ENCODE data around the gene EXOC6B. TPM values are rescaled to one million over a fixed set of nuclear protein-coding genes. Genes with fewer than 3 reads are reported as not detected.

The EXOC6B gene
- total RNA-seq, 1 donor from 2014 or later: 40.0 TPM

GRCh38 chr2:72148837-72149555 lies 676.8 kb downstream of the EXOC6B start:
- DNase-seq (ENCODE audit: low spot score): peak; percentile 48

- no peak for DNase-seq (ENCODE audit: low spot score)
Observed at GRCh38 chr2:72148003-72148836, 677.6 kb downstream of the EXOC6B start.

- no peak for DNase-seq (ENCODE audit: low spot score)
Observed at GRCh38 chr2:72147303-72147971, 678.4 kb downstream of the EXOC6B start, which contains the start of gene CYP26B1. Gene CYP26B1, minus strand, starts transcription at chr2:72147862. Its CDS starts 28 bp downstream, at chr2:72147834.

GRCh38 chr2:72146347-72147302 lies 679.2 kb downstream of the EXOC6B start:
- DNase-seq (ENCODE audit: low spot score): no peak

GRCh38 chr2:72145658-72146329 lies 680.0 kb downstream of the EXOC6B start:
- no peak for DNase-seq (ENCODE audit: low spot score)

- DNase-seq (ENCODE audit: low spot score): no peak
Observed at GRCh38 chr2:72145289-72145657, 680.6 kb downstream of the EXOC6B start.

GRCh38 chr2:72144632-72145288 lies 681.1 kb downstream of the EXOC6B start:
- no peak for DNase-seq (ENCODE audit: low spot score)

GRCh38 chr2:72144274-72144631 lies 681.6 kb downstream of the EXOC6B start:
- DNase-seq (ENCODE audit: low spot score): no peak

- DNase-seq (ENCODE audit: low spot score): no peak
Observed at GRCh38 chr2:72143441-72144273, 682.2 kb downstream of the EXOC6B start.

- peak; percentile 53 for DNase-seq (ENCODE audit: low spot score)
Observed at GRCh38 chr2:72142570-72143440, 683.0 kb downstream of the EXOC6B start.

GRCh38 chr2:72141881-72142451 lies 683.9 kb downstream of the EXOC6B start:
- DNase-seq (ENCODE audit: low spot score): no peak

GRCh38 chr2:72141032-72141645 lies 684.7 kb downstream of the EXOC6B start:
- no peak for DNase-seq (ENCODE audit: low spot score)

- DNase-seq (ENCODE audit: low spot score): no peak
Observed at GRCh38 chr2:72140621-72140960, 685.2 kb downstream of the EXOC6B start.

GRCh38 chr2:72139874-72140620 lies 685.8 kb downstream of the EXOC6B start:
- DNase-seq (ENCODE audit: low spot score): no peak

GRCh38 chr2:72139471-72139873 lies 686.4 kb downstream of the EXOC6B start:
- no peak for DNase-seq (ENCODE audit: low spot score)

GRCh38 chr2:72138921-72139381 lies 686.9 kb downstream of the EXOC6B start:
- no peak for DNase-seq (ENCODE audit: low spot score)
